ENCODE measurements around the gene STARD9.
A peak's percentile ranks its signal among the peaks of the same experiment; 100 is the strongest.
"Not testable (repeated sequence)": the region's sequence is repeated elsewhere in the genome, so short reads cannot be mapped to it uniquely, and the experiment has no call there.

Gene STARD9

GRCh38 chr15:42621996-42622925 lies 46.9 kb downstream of the STARD9 start:
- no peak for DNase-seq

- DNase-seq, result no peak
These were observed 48.5 kb downstream of the STARD9 start for GRCh38 chr15:42623951-42624350.

- DNase-seq, result no peak
These were observed 52.1 kb downstream of the STARD9 start for GRCh38 chr15:42627485-42627884.

- DNase-seq, result no peak
These were observed 53.4 kb downstream of the STARD9 start for GRCh38 chr15:42628761-42629160.

GRCh38 chr15:42632105-42632675 lies 56.8 kb downstream of the STARD9 start:
- DNase-seq, result no peak

- DNase-seq, result no peak
These were observed 64.7 kb downstream of the STARD9 start for GRCh38 chr15:42640109-42640508.

GRCh38 chr15:42650208-42651066 lies 75.0 kb downstream of the STARD9 start:
- peak in 35 of 51 donors; percentile 1 to 73 (median 28) for DNase-seq

- no peak for DNase-seq
These were observed 90.4 kb downstream of the STARD9 start for GRCh38 chr15:42665827-42666226.

GRCh38 chr15:42667855-42668254 lies 92.4 kb downstream of the STARD9 start:
- no peak for DNase-seq

GRCh38 chr15:42670451-42670850 lies 95.0 kb downstream of the STARD9 start:
- no peak for DNase-seq

GRCh38 chr15:42672444-42672843 lies 97.0 kb downstream of the STARD9 start:
- peak in 10 of 51 donors; percentile 7 to 16 (median 12) for DNase-seq

GRCh38 chr15:42674472-42674871 lies 99.1 kb downstream of the STARD9 start:
- DNase-seq, result no peak

GRCh38 chr15:42675021-42675420 lies 99.6 kb downstream of the STARD9 start:
- DNase-seq, result no peak

- DNase-seq, result no peak
These were observed 104.1 kb downstream of the STARD9 start for GRCh38 chr15:42679285-42680141.

- not testable (repeated sequence) for DNase-seq
These were observed 104.7 kb downstream of the STARD9 start for GRCh38 chr15:42680142-42680482.

GRCh38 chr15:42681119-42681518 lies 105.7 kb downstream of the STARD9 start:
- DNase-seq, result no peak

GRCh38 chr15:42686281-42686680 lies 110.9 kb downstream of the STARD9 start:
- no peak for DNase-seq

- DNase-seq, result no peak
These were observed 112.3 kb downstream of the STARD9 start for GRCh38 chr15:42687740-42688139.

- DNase-seq, result no peak
These were observed 112.9 kb downstream of the STARD9 start for GRCh38 chr15:42688301-42688700.

- no peak for DNase-seq
These were observed 115.9 kb downstream of the STARD9 start for GRCh38 chr15:42691308-42691707.

GRCh38 chr15:42691770-42692169 lies 116.4 kb downstream of the STARD9 start:
- DNase-seq, result no peak
